DMS79 treated with DMSO at 0.1 percent for 48 hours (cell line): Measurements from ENCODE around the gene GJD4.

Source experiments
- DNase-seq: peaks from one replicate; lab custom pipeline; 2025; lab: John Stamatoyannopoulos, UW

Gene GJD4

DNA sequence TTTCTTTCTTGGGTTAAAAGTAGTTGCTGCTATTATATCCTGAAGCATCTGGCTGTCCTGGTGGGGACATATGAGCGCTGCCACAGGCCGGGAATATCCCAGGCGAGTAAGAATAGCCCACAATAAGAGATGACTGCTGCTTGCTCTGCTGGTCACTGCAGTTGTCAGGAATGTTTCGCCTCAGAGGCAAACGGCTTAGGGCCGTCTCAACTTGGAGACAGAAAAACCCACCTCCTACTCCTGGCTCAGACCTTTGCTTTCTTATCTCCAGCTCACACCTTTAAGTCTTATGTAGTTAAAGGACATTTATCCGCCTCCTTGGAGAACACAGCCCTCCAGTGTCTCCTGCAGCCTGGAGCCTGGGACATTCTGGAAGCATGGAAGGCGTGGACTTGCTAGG lies at the start of gene GJD4:
Gene GJD4, plus strand, starts transcription at position 151 of the 400 bp plus-strand sequence. Its CDS starts 227 bp downstream, at position 378.
- DNase-seq, result no peak

DNA sequence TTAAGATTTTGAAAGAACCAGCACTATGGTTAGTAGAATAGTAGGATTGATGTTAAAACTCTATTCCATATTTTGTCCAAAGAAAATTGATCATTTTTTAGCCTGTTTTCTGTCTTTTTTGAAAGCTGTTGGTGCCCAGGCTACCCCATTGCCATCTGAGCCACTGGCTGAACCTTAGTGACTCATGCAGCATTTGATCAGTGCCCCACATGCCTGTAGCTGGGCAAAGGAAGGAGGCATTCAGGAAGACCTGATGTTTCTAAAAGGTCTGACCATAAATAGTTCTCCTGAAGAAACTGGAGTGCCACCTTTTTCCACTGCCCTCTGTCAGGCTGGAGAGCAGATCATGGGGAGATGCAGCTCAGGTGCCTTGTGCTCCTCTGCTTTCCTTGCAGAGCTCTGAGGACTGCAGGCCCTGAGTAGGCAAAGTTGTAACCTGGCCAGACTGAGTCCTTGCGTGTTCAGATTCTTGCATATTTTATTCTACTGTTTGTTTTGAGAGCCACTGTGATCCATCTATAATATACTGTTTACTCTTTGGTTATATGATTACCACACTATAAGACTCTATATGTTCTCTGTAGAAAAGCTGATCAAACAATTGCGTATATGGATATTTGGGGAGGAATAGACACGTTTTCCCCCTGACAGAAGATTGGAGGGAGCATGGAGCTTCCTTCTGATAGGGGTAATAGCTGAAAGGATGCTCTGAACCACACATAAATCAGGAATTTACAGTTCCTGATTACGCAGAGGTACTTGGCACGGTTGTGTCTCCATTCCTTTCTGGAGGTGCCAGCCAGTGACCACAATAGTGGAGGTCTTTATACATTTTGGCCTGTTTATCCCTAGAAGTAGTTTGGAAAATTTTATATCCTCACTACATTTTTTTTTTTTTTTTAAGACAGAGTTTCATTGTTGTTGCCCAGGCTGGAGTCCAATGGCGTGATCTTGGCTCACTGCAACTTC lies 48.9 kb upstream of the GJD4 start:
- DNase-seq, result no peak

- no peak for DNase-seq
Measured at GRCh38 chr10:35558276-35558675, 46.9 kb upstream of the GJD4 start.

- no peak for DNase-seq
Measured at GRCh38 chr10:35559416-35559815, 45.7 kb upstream of the GJD4 start.

- no peak for DNase-seq
Measured at GRCh38 chr10:35561715-35562114, 43.4 kb upstream of the GJD4 start.

- DNase-seq, result no peak
Measured at GRCh38 chr10:35562427-35562826, 42.7 kb upstream of the GJD4 start.

DNA sequence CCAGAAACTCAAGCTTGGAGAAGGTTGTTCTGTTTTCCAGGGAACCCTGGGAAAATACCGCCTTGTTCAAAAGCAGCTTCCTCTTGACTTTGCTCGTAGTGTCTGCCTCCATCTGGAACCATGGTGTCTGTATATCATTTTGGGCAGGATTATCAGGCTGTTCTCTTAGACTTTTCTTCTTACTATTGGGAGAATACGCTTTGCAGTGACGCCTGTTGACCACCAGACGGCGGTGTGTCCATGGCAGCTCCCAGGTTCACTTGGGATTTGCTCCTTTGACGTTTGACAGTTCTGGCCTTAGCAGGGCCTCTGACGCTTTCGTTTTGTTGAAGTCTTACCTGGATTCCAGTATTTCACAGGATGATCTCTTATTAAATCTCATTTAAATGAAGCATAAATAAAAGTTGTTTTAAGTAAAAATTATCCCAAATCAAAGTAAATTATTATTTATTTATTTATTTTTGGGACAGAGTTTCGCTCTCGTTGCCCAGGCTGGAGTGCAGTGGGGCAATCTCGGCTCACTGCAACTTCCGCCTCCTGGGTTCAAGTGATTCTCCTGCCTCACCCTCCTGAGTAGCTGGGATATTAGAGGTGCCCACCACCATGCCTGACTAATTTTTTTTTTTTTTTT lies 41.8 kb upstream of the GJD4 start:
- no peak for DNase-seq

DNA sequence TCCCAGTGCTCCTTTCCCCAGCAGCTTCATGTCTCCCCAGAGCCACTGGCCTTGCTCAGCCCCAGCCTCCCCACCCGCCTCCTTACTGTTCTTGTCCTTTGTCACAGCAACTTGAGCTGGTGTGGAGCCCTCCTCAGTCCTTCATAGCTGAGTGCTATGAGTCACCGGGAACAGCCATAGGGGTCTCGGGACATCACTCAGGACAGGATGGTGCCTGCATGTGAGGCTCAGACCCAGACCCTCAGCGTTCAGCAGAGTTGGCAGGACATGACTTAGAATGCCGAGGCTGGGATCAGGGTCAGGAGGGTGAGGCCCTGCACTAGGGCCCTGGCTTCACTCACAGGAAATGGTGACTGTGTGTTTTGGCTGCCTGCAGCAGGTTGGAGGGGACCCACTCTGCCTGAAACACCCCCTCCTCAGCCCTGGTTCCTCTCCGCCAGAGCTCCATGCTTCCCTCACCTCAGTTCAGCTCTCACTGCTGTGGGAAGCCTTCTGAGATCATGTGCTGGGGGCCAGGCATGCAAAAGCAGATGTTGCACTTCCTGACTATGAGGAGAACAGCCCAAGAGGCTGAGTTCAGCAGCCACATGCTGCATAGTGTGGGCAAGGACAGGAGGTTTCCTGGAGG lies 40.7 kb upstream of the GJD4 start:
- no peak for DNase-seq

GRCh38 chr10:35565602-35566081 lies 39.5 kb upstream of the GJD4 start:
- DNase-seq, result no peak

DNA sequence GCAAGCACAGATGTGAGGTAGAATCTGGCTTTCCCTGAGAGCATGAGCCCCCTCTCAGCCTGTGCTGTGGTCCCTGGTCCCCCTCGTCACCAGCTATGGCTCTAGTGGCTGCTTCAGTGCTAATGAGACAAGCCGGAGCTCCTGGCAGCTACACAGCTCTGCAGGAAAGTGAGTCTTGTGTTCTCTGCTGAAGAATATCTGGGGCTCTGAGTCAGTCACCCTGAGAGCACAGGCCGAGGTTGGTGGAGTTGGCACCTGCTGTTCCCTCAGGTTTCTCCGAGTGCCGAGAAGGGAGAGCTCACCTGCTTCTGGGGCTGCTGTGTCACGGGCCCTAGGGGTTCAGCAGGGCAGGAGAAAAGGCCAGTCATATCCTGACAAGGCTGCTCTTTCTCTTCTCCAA lies 37.2 kb upstream of the GJD4 start:
- DNase-seq, result no peak

- DNase-seq, result no peak
Measured at GRCh38 chr10:35568483-35569015, 36.6 kb upstream of the GJD4 start.

DNA sequence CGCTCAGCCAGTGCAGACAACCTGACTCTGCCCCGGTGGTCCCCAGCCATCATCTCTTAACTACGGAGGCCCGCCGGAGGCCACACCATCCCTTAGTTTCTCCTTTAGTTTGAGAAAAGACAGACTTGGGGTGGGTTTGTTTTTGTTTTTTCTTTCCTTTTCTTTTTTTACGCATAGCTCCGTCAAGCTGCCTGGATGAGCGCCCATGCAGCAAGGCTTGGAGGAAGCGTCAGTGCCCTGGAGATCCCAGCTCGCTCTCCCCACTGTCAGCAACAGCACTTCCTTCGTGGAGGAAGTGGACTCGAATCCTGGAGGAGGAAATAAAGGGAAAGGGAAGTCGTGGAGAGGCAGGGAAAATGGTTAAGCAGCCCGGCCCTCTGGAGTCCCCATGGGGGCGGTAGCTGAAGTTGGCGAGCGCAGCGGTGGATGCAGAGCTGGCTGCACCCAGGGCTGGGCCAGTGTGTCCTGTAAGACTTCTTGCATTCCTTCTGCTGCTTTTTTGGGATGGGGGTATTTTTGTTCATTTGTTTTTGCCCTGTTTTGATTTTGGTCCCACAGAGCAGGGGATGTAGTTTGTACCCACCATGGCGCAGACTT lies 35.9 kb upstream of the GJD4 start:
- DNase-seq, result no peak

DNA sequence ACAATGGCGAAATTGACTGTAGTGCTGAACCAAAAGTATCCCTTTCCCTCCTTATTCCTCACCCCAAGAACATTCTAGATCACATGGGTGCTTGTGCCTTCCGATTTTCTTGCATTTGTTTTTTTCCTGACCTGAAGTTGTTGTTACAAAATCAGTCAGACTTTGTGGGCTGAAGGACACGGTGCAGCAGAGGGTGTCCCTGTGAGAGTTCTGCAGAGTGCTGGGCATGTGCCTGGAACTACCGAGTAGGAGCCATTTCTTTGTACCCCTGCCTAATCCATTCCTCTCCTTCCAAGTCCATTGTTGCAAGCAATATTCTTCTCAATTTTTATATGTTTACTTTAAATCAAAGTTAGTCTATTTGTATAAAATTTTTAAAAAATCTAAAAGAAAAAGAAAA lies 35.3 kb upstream of the GJD4 start:
- no peak for DNase-seq

DNA sequence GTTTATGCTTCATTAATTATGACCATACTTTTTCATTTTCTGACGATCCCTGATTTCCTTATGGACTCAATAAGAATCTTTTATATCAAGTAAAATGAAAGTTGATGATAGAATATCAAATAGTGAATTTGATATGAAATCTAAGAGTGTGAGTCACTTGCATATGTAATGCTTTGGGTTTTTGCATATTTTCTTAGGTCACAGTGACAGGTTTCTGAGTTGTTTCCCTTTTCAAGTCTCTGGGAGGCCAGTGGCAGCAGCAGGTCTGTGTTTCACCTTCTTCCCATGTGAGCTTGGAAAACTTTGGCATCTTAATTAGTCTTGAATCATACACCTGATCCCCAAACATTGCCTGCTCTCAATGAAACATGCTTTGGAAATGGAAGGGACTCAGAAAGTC lies 34.7 kb upstream of the GJD4 start:
- no peak for DNase-seq

DNA sequence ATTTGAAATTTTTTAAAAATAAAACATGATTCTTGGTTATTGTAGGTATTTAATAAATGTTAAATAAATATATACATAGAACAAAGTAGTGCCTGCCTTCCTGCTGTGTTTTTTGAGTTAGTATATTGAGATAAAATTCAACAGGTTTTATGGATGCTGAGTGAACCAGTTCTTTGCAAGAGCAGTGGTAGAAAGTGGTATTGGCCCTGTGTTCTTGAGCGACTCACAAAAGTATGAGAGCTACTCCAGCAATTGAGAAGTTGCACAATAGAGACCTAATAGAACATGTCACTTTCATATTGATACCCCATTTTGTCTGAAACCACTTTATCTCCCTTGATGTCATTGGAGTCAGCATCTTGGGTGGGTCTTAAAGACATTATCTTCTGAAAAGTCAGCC lies 32.6 kb upstream of the GJD4 start:
- DNase-seq, result no peak

- no peak for DNase-seq
Measured at GRCh38 chr10:35573796-35574195, 31.3 kb upstream of the GJD4 start.

- no peak for DNase-seq
Measured at GRCh38 chr10:35574924-35575352, 30.2 kb upstream of the GJD4 start.

DNA sequence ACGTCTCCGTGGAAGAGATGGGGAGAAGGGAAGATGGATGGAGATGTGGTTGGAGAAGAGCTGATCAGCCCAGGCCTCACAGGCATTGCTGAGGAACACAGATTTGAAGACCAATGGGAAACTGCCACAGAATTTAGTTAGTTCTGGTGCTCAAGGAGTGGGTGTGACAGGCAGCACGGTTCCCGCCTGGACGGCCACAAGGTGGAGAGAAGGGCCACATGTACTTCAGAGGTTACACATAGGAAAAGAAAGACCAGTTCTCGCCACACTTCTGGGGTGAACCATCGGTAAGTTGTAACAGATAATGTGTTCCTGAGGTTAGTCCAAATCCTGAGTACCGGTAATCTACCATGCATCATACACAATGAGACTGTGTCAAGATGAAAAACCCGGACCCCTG lies 29.5 kb upstream of the GJD4 start:
- no peak for DNase-seq

DNA sequence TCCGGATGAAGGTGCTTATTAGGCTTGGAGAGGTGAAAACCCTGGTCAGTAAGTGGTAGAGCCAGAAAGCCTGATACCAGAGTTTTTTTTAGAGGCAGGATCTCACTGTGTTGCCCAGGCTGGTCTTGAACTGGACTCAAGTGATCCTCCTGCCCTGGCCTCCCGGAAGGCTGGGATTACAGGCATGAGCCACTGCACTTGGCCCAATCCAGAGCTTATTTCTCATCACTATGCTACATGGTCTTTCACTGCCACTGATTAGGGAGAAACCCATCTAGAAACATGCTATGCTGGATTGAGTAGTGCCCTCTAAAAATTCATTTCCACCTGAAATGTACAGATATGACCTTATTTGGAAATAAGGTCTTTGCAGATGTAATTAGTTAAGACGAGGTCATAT lies 28.4 kb upstream of the GJD4 start:
- DNase-seq, result no peak

DNA sequence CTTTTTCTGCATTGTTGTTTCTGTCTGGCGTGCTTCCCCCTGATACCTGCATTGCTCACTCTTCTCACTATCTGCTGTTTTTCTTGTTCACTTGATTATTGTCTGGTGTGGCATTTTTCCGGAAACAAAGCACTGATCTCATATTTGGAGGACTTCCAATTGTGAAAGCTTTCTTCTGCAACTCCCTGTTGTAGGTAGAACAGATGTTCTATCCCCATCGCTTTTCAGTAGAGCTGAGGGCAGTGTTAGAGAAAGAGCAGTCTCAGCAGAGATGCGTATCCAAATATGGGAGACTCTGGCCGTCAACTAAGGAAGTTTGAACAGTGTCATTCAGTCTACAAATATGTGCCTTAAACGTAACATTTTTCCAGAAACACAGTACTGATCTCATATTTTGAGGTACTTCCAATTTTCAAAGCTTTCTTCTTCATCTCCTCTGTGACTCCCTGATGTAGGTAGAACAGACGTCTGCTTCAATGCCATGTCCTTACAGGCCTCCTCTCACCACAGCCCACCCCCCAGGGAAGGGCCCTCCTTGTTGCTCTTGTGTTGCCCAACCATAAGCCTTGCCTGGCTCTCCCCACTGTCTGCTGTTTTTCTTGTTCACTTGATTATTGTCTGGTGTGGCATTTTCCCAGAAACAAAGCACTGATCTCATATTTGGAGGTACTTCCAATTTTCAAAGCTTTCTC lies 27.1 kb upstream of the GJD4 start:
- no peak for DNase-seq

- DNase-seq, result no peak
Measured at GRCh38 chr10:35578618-35578956, 26.6 kb upstream of the GJD4 start.

DNA sequence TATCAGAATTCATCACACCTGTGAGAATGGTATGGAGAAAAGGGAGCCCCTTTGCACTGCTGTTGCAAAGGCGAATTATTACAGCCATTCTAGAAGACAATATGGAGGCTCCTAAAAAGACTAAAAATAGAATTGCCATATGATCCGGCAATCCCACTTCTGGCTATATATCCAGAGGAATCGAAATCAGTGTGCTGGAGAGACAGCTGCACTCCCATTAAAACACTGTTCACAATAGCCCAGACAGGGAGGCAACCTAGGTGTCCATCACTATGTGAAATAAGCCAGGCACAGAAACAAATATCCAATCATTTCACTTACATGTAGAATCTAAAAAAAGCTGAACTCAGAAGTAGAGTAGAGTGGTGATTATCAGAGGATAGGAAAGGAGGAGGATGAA lies 26.0 kb upstream of the GJD4 start:
- DNase-seq, result no peak
